HG03103 (cell line): Measurements from ENCODE around the gene WDR36.
A peak's percentile ranks its signal among the peaks of the same experiment; 100 is the strongest.

Experiments
- ATAC-seq: cut with Tn5 transposase; IDR thresholded peaks from one replicate; pipeline ENCODE4 v1.9.1; 2021; ENCODE audit warnings: low read depth; ENCODE audit not compliant: unreplicated experiment

The WDR36 gene

DNA sequence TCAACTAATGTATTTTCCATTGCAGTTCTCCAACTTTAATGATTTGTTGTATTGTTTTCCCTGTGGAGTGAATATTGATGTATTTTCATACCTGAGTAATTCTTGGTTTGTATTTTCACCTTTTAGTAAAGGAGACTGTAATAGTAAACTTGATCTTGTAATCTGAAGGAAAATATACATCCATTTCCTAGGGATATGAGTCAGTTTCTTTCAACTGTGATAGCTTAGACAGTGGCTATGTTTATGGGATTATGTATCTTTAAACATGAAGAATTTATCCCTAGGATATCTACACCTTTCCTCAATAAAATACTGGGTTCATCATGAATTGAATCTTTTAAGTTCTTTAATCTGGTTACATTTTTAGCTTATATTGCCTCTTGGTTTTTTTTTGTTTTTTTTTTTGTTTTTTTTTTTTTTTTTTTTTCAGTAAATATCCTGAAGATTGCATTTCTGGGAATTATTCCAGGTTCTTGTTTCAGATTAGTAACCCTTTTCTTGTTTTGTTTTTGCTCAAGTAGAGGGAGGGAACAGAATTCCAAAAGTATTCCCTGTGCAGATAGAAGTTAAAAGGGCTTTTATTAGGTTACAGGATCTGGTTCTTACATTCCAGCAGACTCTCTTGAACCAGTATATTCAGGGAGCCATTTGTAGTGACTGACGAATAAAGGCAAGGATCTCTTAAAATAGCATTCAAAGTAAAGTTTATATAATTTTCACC is 7.1 kb downstream of the WDR36 start:
- no peak for ATAC-seq

DNA sequence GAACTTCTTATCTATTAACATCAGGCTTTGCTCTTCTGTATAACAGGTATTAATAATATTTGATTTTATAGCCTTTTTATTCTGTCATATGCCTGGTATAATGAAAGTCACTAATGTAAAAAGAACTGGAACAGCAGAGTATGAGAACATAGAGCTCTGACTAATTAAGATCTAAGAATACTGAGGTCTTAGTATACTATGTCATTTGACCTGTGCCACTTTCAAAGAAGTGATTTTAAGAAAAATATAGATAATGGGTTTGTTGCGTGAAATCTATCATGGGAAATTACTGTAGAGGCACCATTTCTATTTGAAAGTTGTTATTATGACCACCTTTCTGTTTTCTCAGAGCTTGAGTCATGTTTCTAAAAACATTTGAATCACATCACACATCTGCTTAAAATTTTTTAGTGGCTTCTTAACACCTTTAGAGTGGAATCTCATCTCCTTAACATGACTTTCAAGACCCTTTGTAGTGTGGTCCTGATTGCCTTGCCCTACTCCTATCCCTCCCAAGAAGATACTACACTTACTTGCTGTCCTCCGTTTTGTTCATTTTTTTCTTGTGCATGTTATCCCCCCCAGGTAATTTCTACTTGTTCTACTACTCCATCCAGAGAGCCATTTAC is 14.3 kb downstream of the WDR36 start:
- ATAC-seq, result no peak

DNA sequence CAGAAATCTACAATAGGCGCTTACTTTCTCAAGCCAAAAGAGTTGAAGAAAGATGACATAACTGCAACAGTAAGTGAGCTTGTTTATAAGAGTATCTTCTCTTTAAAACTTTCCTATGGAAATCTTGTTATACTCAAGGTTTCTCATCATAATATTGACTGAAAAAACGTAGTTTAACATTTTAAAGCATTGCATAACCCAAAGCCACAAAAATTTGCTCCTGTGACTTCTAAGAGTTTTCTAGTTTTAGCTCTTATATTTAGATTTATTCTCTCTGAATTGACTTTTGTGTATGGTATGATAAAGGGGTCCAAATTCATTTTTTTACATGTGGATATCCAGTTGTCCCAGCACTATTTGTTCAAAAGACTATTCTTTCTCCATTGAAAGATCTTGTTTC is 15.2 kb downstream of the WDR36 start:
- no peak for ATAC-seq

DNA sequence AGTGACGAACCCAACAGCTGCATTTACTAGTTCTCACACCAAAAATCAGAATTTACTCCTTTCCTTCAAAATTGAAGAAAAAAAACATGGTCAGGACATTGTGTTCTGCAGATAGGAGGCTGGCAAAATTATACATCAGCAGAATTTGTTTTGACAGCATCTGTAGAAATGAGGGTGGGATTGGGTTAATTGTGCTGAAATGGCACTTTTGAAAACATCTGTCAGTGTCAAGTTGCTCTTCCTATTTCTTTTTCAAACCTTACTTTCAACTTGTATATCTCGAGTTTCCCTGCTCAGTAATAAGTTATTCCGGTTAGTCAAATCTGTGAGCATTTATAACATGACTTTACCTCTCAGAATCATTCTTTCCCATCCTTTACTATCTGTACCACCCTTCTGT is 19.8 kb downstream of the WDR36 start:
- ATAC-seq, result no peak

DNA sequence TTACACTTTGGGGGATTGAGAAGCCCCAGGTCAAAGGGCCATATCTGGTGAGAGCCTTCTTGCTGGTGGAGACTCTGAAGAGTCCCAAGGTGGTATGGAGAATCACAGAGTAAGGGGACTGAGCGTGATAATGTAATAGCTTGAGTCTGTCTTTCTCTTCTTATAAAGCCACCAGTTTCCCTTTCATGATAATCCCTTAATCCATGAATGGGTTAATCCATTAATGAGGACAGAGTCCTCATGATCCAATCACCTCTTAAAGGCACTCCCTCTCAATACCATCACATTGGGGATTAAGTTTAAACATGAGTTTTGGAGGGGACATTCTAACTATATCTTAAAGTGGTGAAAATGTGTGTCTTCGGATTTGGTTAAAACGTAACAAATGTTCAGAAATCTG is 21.5 kb downstream of the WDR36 start:
- no peak for ATAC-seq

DNA sequence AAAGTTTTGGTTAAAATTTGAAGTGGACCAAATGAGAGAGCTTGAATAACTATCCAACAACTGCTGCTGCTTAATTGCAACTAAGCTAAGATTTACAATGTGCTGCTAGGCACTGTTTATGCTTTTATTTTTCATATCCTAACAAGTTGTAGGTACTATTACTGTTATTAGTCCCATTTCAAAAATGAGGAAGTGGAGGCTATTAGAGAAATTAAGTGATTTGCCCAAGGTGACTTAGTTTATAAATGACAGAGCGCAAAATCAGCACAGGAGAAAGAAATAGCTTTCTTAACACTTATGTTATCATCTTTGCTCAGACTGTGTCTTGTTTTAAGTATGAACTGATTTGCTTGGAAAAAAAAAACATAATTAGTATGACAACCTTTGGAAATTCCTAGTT is 23.1 kb downstream of the WDR36 start:
- no peak for ATAC-seq

DNA sequence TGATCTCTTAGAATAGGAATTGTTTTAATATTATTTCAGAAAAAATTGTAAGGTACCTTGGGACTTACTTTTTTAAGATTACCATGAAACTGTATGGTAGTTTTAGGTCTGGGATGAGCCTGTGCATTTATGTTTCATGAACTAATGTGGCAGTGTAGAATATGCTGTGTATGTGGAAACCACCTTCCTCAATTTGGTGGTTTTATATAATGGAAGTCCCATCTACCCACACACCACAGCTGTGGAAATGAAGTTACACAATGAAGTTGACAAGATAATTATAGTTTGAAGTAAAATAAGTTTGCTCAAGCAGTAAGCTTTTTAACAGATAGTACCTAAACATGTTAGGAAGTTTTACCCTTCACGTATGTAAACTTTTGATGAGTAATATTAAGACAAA is 24.4 kb downstream of the WDR36 start:
- no peak for ATAC-seq

DNA sequence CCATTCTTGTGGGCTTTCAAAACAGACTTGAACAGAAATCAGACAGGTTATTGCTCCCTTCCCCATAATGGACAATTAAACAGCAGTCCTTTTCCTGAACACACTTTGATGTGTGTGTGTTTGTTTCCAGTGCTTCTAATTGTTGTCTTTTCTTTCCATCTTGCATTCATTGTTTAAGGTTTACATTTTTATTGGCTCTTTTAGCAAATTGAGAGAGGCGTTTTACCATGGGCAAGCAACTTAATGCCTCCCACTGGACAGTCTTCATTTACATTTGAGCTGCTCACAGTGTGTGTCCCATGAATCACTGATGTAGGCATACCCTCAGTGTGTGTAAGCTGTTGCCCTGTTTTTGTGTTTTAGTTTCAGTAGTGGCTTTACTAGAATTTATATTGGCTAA is 25.0 kb downstream of the WDR36 start:
- ATAC-seq, result no peak

DNA sequence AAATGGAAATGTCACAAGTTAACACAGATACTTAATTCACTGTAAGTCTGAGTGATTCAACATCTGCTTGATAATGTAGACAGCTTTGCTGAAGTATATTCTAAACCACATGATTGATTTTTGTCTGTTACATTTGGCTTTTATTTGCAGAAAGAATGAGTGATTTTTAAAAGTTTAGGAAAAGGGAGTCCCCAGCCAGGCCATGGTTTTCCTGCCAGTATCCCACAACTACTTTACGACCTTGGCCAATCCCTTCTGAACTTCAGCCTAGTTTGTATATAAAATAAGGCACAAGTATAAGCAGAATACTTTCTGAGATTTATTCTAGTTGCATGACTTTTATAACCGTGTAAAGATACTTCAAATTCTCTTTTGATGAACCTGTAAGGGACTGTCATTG is 27.1 kb downstream of the WDR36 start:
- no peak for ATAC-seq

DNA sequence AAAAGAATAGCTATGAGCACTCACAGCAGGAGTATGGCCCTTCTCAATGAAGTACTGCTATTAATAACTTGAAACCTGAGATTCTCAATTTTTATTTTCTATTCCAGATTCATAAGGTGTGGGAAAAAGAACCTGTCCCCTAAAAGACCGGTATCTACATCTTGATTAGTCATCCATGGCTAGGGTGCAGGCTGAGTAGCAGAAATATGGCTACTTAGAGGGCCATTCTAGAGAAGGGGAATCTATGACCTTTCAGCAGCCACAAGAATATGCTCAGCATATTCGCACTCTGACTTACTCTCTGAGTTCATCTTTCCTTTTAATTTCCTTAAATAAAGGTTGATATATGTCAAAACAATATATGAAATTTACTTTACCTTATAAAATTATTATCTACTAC is 27.7 kb downstream of the WDR36 start:
- no peak for ATAC-seq

DNA sequence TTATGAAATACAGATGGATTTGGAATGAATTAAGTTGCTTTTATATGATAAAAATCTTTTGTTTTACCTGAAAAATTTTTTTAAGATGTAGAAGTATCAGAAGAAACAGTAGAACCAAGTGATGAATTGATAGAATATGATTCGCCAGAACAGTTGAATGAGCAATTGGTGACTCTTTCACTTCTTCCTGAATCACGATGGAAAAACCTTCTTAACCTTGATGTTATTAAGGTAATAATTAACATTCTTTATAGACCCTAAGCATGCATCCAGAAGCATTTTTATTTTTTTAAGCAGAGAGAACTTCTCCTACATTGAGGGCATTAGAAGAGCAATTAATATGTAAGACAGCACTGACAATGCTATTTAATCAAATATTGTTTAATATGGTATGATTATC is 28.8 kb downstream of the WDR36 start:
- ATAC-seq, result no peak

DNA sequence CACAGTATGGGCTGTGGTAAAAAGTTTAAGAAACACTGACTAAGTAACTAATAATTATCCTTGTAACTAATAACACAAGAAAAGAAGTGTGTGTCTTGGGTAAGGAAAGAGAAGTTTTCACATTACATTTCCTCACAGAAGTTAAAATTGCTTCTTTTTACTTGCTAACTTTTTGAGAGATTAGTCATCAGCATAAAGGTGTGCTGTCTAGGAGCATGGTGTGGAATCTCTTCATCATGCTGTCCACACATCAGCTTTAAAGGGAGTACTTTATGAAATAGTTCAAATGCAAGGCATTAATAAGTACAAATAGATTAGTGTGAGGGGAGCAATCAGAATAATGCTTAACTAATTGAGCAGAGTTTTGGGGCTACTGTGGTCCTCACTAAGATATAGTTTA is 29.8 kb downstream of the WDR36 start:
- ATAC-seq, result no peak

DNA sequence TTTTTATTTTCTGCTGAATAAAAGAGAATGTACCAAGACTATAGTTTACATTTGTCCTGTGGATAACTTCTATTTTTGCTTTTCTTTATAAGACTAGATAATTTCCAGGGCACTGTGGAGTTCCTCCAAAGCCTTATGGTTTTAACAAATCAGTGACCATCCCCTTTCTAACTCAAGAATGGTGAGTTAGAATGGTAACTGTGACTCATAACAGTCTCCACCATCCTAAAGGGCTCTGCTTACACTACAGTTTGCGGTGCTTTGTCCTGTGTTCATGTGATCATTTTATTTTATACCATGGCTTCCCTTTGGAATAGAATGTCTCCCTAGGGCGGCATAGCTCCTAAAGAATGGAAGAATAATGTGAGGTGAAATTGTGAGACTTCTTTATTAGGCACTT is 30.2 kb downstream of the WDR36 start:
- ATAC-seq, result no peak

DNA sequence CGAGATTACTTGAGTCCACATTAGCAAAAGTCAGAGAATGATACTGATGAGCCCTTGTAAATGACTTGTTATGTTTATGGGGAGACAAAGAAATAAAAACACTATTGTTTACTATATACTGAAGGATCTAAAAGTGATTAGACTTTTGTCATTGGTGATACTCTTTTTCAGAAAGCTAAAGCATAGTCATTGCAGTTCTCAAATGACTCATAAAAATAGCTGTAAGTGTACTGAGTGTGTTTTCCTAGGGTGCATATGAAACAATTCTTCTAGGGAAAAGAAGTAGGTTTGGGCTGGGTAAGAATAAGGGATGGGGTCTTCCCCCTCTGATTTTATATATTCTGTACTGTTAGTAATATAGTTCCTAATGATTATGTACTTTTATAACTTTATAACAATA is 32.6 kb downstream of the WDR36 start:
- no peak for ATAC-seq

DNA sequence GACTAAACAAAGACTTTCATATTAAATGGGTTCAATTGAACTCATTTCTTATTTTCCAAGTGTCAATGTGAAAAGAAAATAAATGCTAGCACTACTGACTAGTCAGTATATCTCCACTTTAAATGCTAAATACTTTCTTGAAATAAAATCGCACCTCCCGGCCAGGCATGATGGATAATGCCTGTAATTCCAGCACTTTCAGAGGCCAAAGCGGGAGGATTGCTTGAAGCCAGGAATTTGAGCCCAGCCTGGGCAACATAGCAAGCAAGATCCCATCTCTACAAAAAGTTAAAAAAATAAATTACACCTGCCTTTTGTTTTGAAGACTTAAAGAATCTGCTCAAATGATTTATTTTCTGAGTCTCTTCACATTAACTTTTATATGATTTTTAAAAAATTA is 34.7 kb downstream of the WDR36 start:
- no peak for ATAC-seq

DNA sequence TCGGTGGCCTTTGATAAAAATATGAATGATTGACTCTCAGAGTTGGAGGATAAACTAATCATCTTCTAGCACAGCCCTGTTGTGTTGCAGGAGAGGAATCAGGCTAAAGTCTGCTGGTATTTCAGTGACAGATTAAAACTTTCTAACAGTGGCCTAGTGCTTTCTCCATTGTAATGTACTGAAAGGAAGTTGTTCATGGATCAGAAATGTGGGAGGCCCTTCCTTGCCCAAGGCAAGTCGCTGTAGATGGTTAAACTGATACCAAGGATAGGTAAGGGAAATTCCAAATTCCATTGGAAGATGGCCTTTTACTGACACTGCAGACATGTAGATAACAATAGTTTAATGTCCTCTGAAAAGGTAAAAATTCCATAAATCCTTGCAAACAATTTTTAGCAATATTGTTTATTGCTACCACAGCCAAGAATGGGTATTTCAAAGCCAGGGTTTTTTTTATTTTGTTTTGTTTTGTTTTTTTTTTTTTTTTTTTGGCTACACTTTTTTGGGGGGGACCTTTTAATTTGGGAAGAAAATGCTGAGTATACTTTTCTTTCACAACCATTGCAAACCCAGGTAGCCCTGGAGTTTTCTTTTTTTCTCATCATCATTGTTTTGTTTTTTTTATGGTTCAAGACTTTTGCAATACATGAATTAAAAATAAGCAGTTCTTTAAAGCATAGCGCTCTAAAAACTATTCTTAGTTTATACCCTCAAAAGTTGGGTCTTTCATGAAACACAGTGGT is 35.5 kb downstream of the WDR36 start:
- no peak for ATAC-seq

DNA sequence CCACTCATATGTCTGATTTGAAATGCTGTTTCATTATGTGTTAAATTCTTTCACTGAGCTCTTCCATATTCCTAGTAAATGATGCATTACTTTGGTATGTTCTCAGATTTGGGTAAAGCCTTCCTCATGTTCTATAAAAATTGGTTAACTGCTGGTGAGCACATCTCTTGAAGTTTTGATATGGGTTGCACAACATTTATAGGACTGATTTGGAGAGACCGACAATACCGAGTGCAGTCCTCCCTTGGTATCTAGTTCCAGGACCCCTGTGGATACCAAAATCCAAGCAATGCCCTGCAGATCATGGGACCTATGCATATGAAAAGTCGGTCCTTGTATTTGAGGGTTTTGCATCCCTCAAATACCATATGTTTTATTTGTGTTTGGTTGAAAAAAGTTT is 37.8 kb downstream of the WDR36 start:
- ATAC-seq, result no peak

DNA sequence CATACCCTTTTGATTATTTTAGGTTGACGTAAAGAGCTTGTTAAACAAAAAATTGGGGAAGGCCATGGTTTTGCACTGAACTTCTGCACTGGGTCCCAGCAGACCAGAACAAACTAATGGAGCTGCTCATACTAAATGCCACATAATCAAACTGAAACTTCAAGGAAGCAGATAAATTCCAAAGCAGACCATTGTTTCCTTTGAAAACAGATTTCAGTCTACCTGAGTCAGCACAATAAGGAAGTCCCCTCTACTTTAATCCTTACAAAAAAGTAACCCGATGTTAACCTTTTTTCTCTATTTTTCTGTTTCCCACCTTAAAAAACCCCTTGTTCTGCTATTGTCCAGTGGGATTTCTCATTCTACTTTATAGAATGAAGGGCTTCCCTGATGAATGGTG is 39.2 kb downstream of the WDR36 start:
- ATAC-seq, result no peak

DNA sequence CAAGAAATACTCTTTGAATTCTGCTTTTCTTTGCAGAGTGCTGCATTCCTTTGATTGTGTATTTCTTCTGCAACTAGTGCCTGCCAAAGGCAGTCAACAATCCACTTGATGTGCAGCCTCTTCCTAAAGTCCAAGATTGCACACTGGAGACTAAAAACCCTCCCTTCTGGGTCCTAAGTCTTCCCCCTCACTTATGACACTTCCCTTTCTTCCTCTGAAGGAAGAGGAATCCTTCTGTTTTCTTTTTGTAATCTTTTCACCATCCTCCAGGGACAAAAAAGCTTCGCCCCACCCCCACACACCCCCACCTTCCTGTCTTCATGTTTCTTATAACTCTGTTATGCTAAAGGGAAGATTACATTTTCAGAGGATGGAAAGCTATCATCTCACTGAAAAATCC is 39.9 kb downstream of the WDR36 start:
- ATAC-seq, result no peak

DNA sequence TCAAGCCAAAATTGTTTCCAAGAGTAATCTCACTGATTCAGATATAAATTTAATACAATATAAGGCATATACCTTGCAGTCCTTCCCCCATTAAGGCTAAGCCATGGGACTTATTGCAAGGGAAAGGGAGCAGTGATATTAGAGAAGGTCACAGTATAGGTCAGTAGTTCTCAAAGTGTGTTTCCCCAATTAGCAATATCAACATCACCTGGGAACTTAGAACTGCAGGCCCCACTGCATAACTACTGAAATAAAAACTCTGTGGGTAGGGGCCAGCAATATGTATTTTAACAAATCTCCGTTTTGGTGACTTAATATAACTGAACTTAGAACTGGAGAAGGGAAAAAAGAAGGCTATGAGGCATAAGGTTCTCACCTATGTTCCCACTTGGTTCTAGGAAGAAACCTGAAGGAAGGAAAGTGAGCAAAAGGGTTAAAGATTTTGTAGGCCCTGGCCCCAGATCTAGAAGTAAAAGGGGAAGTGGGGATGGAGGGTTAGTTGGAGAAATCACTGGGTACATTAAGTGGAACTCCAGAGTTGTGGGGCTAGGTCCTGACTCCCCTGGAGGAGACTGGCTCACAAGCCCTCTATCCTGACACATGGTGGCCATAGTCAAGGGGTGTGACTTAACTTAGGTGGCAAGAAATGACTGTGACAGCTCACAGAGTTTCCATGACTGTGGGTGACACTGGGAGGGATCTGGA is 40.7 kb downstream of the WDR36 start:
- peak; percentile 45 for ATAC-seq

DNA sequence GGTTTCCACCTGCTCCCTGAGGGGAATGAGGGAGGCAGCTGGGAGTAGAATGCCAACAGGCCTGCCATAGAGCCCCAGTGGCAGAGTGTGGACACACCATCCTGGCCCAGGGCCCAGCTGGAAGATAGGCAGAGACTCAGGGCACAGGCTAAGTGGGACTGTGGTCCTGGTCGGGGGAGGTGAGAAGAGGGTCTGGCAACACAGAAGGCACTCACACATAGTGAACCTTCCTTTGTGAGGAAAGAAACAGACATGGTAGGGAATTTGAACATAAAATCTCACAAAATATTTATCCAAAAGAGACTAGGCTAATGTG is 41.2 kb downstream of the WDR36 start:
- ATAC-seq, result no peak

DNA sequence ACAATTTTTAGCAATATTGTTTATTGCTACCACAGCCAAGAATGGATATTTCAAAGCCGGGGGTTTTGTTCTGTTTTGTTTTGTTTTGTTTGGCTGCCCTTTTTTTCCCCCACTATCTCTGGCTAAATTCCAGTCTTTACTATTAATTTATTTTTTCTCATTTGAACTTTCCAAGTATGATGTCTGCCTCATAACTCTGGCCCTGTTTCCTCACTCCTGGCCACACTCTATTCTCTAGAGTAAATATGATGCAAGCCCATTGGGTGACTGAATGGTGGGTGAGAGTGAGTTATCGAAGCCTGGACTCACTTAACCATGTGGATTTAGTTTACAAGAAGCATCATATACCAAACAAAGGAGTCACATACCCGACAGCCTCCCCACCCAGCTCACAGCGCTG is 41.9 kb downstream of the WDR36 start:
- ATAC-seq, result no peak
